ENCODE measurements around the gene ZNF362. TPM values are rescaled to one million over a fixed set of nuclear protein-coding genes. Genes with fewer than 3 reads are reported as not detected.

ZNF362 gene
- total RNA-seq, 1 donor from 2014 or later = 85.0 TPM

- peaks cover 26% of the 10 kb centered on the region for H3K36me3 Mint-ChIP-seq (ENCODE audit: low read depth)
- H3K4me3 Mint-ChIP-seq (ENCODE audit: unreplicated experiment) = no peak overlapping the region
- DNase-seq (ENCODE audit: low spot score) = peak; percentile 72
- no peak overlapping the region for H3K27ac Mint-ChIP-seq (ENCODE audit: unreplicated experiment)
- no peaks in the 10 kb centered on the region for H3K27me3 Mint-ChIP-seq (ENCODE audit: low read depth)
- no peaks in the 10 kb centered on the region for H3K9me3 Mint-ChIP-seq (ENCODE audit: low read depth)
- TF ChIP-seq CTCF (IDR thresholded peaks at IDR 0.05) = no peak
- H3K4me1 Mint-ChIP-seq (ENCODE audit: low read depth) = peaks cover 11% of the 10 kb centered on the region
These were observed 64.9 kb downstream of the ZNF362 start for GRCh38 chr1:33321178-33321577.

GRCh38 chr1:33322109-33322508 lies 65.8 kb downstream of the ZNF362 start:
- H3K4me1 Mint-ChIP-seq (ENCODE audit: low read depth) = peaks cover 11% of the 10 kb centered on the region
- H3K9me3 Mint-ChIP-seq (ENCODE audit: low read depth) = no peaks in the 10 kb centered on the region
- no peak overlapping the region for H3K27ac Mint-ChIP-seq (ENCODE audit: unreplicated experiment)
- H3K36me3 Mint-ChIP-seq (ENCODE audit: low read depth) = peaks cover 30% of the 10 kb centered on the region
- H3K27me3 Mint-ChIP-seq (ENCODE audit: low read depth) = no peaks in the 10 kb centered on the region
- no peak overlapping the region for H3K4me3 Mint-ChIP-seq (ENCODE audit: unreplicated experiment)
- DNase-seq (ENCODE audit: low spot score) = peak; percentile 39
- no peak for TF ChIP-seq CTCF (IDR thresholded peaks at IDR 0.05)

- H3K4me1 Mint-ChIP-seq (ENCODE audit: low read depth) = peaks cover 12% of the 10 kb centered on the region
- no peaks in the 10 kb centered on the region for H3K9me3 Mint-ChIP-seq (ENCODE audit: low read depth)
- peaks cover 31% of the 10 kb centered on the region for H3K36me3 Mint-ChIP-seq (ENCODE audit: low read depth)
- no peak overlapping the region for H3K27ac Mint-ChIP-seq (ENCODE audit: unreplicated experiment)
- no peak overlapping the region for H3K4me3 Mint-ChIP-seq (ENCODE audit: unreplicated experiment)
- H3K27me3 Mint-ChIP-seq (ENCODE audit: low read depth) = no peaks in the 10 kb centered on the region
- peak; percentile 50 for DNase-seq (ENCODE audit: low spot score)
- TF ChIP-seq CTCF (IDR thresholded peaks at IDR 0.05) = no peak
These were observed 66.7 kb downstream of the ZNF362 start for GRCh38 chr1:33322870-33323585.

- peak; percentile 53 for DNase-seq (ENCODE audit: low spot score)
- no peak overlapping the region for H3K27ac Mint-ChIP-seq (ENCODE audit: unreplicated experiment)
These were observed 67.6 kb downstream of the ZNF362 start for GRCh38 chr1:33323663-33324477.

More at GRCh38 chr1:33323663-33324477, 67.6 kb downstream of the ZNF362 start:
- Mint-ChIP-seq H3K36me3 (ENCODE audit: low read depth) (peaks cover 38% of the 10 kb centered on the region), H3K4me1 (ENCODE audit: low read depth) (peaks cover 13% of the 10 kb centered on the region), H3K27me3 (ENCODE audit: low read depth) (no peaks in the 10 kb centered on the region), H3K9me3 (ENCODE audit: low read depth) (no peaks in the 10 kb centered on the region), H3K4me3 (ENCODE audit: unreplicated experiment) (no peak overlapping the region)
- no peak for TF ChIP-seq CTCF (IDR thresholded peaks at IDR 0.05)
